Measurements from ENCODE around the gene DNAAF5. TPM values are rescaled to one million over a fixed set of nuclear protein-coding genes. Genes with fewer than 3 reads are reported as not detected.

Gene DNAAF5
- total RNA-seq, 2 experiments from 2014 or later = 42.6 to 58.5 TPM

GRCh38 chr7:728602-729001 is 2.1 kb downstream of the DNAAF5 start:
- Histone ChIP-seq H2AFZ (ENCODE audit: low read length) (no peak overlapping the region), H3K4me2 (ENCODE audit: low read length) (peak overlapping the region; percentile 100), H3K27ac (ENCODE audit: low read depth, low read length, poor library complexity, severe bottlenecking) (no peak overlapping the region), H3K4me3 (ENCODE audit: low read depth, low read length, poor library complexity, severe bottlenecking) (peak overlapping the region; percentile 79), H4K20me1 (ENCODE audit: insufficient read depth, low read length) (no peaks in the 10 kb centered on the region), H3K79me2 (ENCODE audit: insufficient read depth, low read depth, low read length) (peaks cover 49% of the 10 kb centered on the region), H3K9me2 (ENCODE audit: insufficient read depth, low read length) (no peaks in the 10 kb centered on the region), H3K36me3 (ENCODE audit: insufficient read depth, low read length) (peaks cover 80% of the 10 kb centered on the region), H3K4me1 (ENCODE audit: insufficient read depth, low read length, poor library complexity, severe bottlenecking) (peaks cover 20% of the 10 kb centered on the region), H3K9me3 (ENCODE audit: low read length) (peaks cover 20% of the 10 kb centered on the region)
- ChIA-PET POLR2A (interaction anchor here (0.6 kb wide), 2 partner anchors 137 to 252 kb away, joined by 3 to 6 read pairs; no protein-coding TSS in a partner anchor), CTCF (ENCODE audit: unreplicated experiment) (no interaction called here)
- no peak for TF ChIP-seq CTCF (conservative IDR thresholded peaks at IDR 0.05; ENCODE audit: low read length)
- no peak for TF ChIP-seq EZH2phosphoT487 (IDR thresholded peaks at IDR 0.05; ENCODE audit: borderline replicate concordance, low read depth, low read length)
- no peak for DNase-seq (ENCODE audit: low spot score)
- intact Hi-C loops (cut with micrococcal nuclease; ENCODE audit: unreplicated experiment) = loop anchor here (5.0 kb wide), 2 partner anchors 89 to 581 kb away; no protein-coding TSS in a partner anchor
- no TSS peak for BruUV-seq (replicated peaks)

GRCh38 chr7:729140-730000 is 2.9 kb downstream of the DNAAF5 start:
- ChIA-PET POLR2A (interaction anchor here (0.6 kb wide), 1 partner anchor 252 kb away, joined by 6 read pairs; no protein-coding TSS in a partner anchor), CTCF (ENCODE audit: unreplicated experiment) (no interaction called here)
- H3K27ac ChIP-seq (ENCODE audit: low read depth, low read length, poor library complexity, severe bottlenecking) = no peak overlapping the region
- TF ChIP-seq EZH2phosphoT487 (IDR thresholded peaks at IDR 0.05; ENCODE audit: borderline replicate concordance, low read depth, low read length) = no peak
- no peak for TF ChIP-seq CTCF (conservative IDR thresholded peaks at IDR 0.05; ENCODE audit: low read length)
- H3K79me2 ChIP-seq (ENCODE audit: insufficient read depth, low read depth, low read length) = peaks cover 50% of the 10 kb centered on the region
- H3K4me3 ChIP-seq (ENCODE audit: low read depth, low read length, poor library complexity, severe bottlenecking) = no peak overlapping the region
- H3K9me3 ChIP-seq (ENCODE audit: low read length) = peaks cover 23% of the 10 kb centered on the region
- no peak overlapping the region for H2AFZ ChIP-seq (ENCODE audit: low read length)
- intact Hi-C loops (cut with micrococcal nuclease; ENCODE audit: unreplicated experiment) = loop anchor here (5.0 kb wide), 2 partner anchors 88 to 582 kb away; no protein-coding TSS in a partner anchor
- no TSS peak for BruUV-seq (replicated peaks)
- peaks cover 20% of the 10 kb centered on the region for H3K4me1 ChIP-seq (ENCODE audit: insufficient read depth, low read length, poor library complexity, severe bottlenecking)
- no peak for DNase-seq (ENCODE audit: low spot score)
- H3K9me2 ChIP-seq (ENCODE audit: insufficient read depth, low read length) = no peaks in the 10 kb centered on the region
- peaks cover 80% of the 10 kb centered on the region for H3K36me3 ChIP-seq (ENCODE audit: insufficient read depth, low read length)
- no peaks in the 10 kb centered on the region for H4K20me1 ChIP-seq (ENCODE audit: insufficient read depth, low read length)
- H3K4me2 ChIP-seq (ENCODE audit: low read length) = no peak overlapping the region
